Measurements from ENCODE around the gene ARHGEF7. TPM values are rescaled to one million over a fixed set of nuclear protein-coding genes. Genes with fewer than 3 reads are reported as not detected.

Gene ARHGEF7
- total and polyA plus RNA-seq, 2 experiments from 2014 or later = 23.6 to 58.9 TPM

DNA sequence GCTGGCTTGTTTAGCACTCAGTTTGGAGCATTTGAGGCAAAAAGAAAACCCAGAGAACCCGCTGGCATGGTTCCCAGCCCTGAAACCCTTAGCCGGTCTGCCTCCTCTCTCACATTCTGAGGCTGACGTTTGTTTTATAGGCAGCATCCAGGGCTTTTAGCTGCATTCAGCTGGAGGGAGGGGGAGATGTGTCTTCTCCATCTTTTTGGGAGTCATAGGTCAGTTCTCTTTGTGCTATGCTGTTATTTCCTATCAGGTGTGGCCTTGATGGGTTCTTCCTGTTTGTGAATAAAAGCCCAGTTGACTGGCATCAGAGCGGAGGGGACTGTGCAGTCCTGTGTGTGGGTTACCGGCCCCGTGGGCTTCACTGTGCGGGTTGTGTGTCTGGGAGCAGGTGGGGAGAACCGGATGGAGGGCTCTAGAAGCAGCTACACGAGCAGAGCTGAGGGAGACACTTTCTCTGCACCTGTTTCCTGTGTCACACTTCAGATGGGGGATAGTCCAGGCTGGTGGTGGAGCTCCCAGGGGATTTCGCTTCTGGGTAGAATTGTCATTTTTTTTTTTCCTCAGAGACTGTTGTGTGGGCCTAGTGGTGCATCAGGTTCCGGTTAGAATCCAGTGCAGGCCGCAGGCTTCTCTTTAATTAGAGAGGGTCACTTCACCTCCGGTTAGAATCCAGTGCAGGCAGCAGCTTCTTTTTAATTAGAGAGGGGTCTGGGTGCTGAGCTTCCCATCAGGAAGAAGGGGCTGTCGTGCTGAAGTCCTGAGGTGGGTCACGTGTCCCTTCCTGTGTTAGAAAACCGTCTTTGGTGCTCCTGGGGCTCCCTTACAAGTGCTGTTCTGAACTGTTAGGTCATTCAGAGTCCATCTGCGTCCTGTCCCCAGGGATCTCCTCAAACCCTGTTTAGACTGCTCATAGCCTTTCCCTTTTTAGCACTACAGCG, 69.6 kb downstream of the ARHGEF7 start:
- H3F3A ChIP-seq (replicated peaks; ENCODE audit: low read depth) = no peaks in the 10 kb centered on the region
- H4K20me1 ChIP-seq (replicated peaks; ENCODE audit: insufficient read depth) = peaks cover 68% of the 10 kb centered on the region
- Mint-ChIP-seq H3K4me1 (peaks cover 51% of the 10 kb centered on the region), H3K4me3 (no peak overlapping the region), H3K27me3 (ENCODE audit: insufficient read depth, low read depth, poor library complexity) (peaks cover 12% of the 10 kb centered on the region), H3K27ac (no peak overlapping the region), H3K9me3 (peaks cover 5% of the 10 kb centered on the region; the same call in 1 of the 3 replicates), H3K36me3 (ENCODE audit: low read depth) (peaks cover 17% of the 10 kb centered on the region)
- H3K27ac ChIP-seq (ENCODE audit: low read depth) = no peak overlapping the region
- H3K4me3 ChIP-seq = no peak overlapping the region
- no peak for ATAC-seq
- no peak overlapping the region for H3K4me2 ChIP-seq
- no peaks in the 10 kb centered on the region for H3K27me3 ChIP-seq (ENCODE audit: insufficient read depth)
- H3K79me2 ChIP-seq (replicated peaks; ENCODE audit: insufficient read depth) = peaks cover 100% of the 10 kb centered on the region
- peaks cover 18% of the 10 kb centered on the region for H3K4me1 ChIP-seq (ENCODE audit: insufficient read depth)
- H3K36me3 ChIP-seq (ENCODE audit: insufficient read depth) = no peaks in the 10 kb centered on the region
- H3K9me2 ChIP-seq (ENCODE audit: insufficient read depth) = 0 out of 2 replicates have a peak, but pooled peaks cover 8% of the 10 kb centered on the region
- H2AFZ ChIP-seq = no peak overlapping the region
- no peak for DNase-seq (ENCODE audit: low spot score)
- no peak for TF ChIP-seq EZH2 (IDR thresholded peaks at IDR 0.05; ENCODE audit: low read depth, unreplicated experiment)

DNA sequence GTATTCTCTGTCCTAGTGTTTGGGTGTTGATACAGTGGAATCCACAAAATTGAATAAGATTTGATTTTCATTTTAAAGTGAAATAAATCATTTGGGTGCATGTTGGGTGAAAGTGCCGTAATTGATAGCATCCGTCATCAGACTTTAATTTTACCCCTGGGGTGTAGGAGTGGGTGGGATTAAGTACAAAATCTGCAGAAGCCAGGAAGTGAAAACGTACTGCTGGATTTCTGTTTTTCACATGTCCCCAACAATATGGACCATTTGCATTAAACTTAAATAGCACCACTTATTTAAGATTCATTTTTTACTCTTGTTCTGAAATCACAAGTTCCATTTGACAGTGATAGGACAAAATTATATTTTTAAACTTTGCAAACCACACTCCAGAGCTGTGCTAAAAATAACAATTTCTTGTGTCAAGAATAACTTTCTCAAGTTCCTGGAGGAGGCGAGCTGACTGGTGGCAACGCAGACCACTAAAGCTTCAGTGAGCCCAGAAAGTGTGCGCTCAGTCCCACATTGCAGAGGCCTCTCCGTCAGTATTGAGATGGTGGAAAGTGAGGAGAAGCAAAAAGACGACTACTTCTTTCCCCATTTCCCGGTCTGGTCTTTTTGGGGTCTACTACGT, 71.3 kb downstream of the ARHGEF7 start:
- peaks cover 57% of the 10 kb centered on the region for H4K20me1 ChIP-seq (replicated peaks; ENCODE audit: insufficient read depth)
- no peak overlapping the region for H3K4me2 ChIP-seq
- no peak overlapping the region for H3K27ac Mint-ChIP-seq
- H2AFZ ChIP-seq = no peak overlapping the region
- peaks cover 20% of the 10 kb centered on the region for H3K36me3 Mint-ChIP-seq (ENCODE audit: low read depth)
- H3K27ac ChIP-seq (ENCODE audit: low read depth) = peak overlapping the region; percentile 9; the same call in 1 of the 2 replicates
- peaks cover 100% of the 10 kb centered on the region for H3K79me2 ChIP-seq (replicated peaks; ENCODE audit: insufficient read depth)
- 0 out of 2 replicates have a peak, but pooled peaks cover 5% of the 10 kb centered on the region for H3K9me2 ChIP-seq (ENCODE audit: insufficient read depth)
- no peaks in the 10 kb centered on the region for H3K36me3 ChIP-seq (ENCODE audit: insufficient read depth)
- H3K4me1 Mint-ChIP-seq = peaks cover 60% of the 10 kb centered on the region
- ATAC-seq = no peak
- peaks cover 12% of the 10 kb centered on the region for H3K27me3 Mint-ChIP-seq (ENCODE audit: insufficient read depth, low read depth, poor library complexity)
- no peak overlapping the region for H3K4me3 ChIP-seq
- no peaks in the 10 kb centered on the region for H3F3A ChIP-seq (replicated peaks; ENCODE audit: low read depth)
- peaks cover 13% of the 10 kb centered on the region for H3K4me1 ChIP-seq (ENCODE audit: insufficient read depth)
- DNase-seq (ENCODE audit: low spot score) = no peak
- no peak overlapping the region for H3K4me3 Mint-ChIP-seq
- peaks cover 5% of the 10 kb centered on the region; the same call in 1 of the 3 replicates for H3K9me3 Mint-ChIP-seq
- H3K27me3 ChIP-seq (ENCODE audit: insufficient read depth) = no peaks in the 10 kb centered on the region
- TF ChIP-seq STAT1 (IDR thresholded peaks at IDR 0.05; ENCODE audit: unreplicated experiment) (no peak), EZH2phosphoT487 (IDR thresholded peaks at IDR 0.05; ENCODE audit: unreplicated experiment) (no peak), CREB1 (CRISPR knock-in tag; IDR thresholded peaks at IDR 0.05; ENCODE audit: low read depth) (no peak), ZNF331 (CRISPR knock-in tag; IDR thresholded peaks at IDR 0.05; ENCODE audit: low read depth) (no peak)
- TF ChIP-seq, protein P1, sequence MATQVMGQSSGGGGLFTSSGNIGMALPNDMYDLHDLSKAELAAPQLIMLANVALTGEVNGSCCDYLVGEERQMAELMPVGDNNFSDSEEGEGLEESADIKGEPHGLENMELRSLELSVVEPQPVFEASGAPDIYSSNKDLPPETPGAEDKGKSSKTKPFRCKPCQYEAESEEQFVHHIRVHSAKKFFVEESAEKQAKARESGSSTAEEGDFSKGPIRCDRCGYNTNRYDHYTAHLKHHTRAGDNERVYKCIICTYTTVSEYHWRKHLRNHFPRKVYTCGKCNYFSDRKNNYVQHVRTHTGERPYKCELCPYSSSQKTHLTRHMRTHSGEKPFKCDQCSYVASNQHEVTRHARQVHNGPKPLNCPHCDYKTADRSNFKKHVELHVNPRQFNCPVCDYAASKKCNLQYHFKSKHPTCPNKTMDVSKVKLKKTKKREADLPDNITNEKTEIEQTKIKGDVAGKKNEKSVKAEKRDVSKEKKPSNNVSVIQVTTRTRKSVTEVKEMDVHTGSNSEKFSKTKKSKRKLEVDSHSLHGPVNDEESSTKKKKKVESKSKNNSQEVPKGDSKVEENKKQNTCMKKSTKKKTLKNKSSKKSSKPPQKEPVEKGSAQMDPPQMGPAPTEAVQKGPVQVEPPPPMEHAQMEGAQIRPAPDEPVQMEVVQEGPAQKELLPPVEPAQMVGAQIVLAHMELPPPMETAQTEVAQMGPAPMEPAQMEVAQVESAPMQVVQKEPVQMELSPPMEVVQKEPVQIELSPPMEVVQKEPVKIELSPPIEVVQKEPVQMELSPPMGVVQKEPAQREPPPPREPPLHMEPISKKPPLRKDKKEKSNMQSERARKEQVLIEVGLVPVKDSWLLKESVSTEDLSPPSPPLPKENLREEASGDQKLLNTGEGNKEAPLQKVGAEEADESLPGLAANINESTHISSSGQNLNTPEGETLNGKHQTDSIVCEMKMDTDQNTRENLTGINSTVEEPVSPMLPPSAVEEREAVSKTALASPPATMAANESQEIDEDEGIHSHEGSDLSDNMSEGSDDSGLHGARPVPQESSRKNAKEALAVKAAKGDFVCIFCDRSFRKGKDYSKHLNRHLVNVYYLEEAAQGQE (IDR thresholded peaks at IDR 0.05; ENCODE audit: unreplicated experiment) = no peak
- TF ChIP-seq, protein P2, sequence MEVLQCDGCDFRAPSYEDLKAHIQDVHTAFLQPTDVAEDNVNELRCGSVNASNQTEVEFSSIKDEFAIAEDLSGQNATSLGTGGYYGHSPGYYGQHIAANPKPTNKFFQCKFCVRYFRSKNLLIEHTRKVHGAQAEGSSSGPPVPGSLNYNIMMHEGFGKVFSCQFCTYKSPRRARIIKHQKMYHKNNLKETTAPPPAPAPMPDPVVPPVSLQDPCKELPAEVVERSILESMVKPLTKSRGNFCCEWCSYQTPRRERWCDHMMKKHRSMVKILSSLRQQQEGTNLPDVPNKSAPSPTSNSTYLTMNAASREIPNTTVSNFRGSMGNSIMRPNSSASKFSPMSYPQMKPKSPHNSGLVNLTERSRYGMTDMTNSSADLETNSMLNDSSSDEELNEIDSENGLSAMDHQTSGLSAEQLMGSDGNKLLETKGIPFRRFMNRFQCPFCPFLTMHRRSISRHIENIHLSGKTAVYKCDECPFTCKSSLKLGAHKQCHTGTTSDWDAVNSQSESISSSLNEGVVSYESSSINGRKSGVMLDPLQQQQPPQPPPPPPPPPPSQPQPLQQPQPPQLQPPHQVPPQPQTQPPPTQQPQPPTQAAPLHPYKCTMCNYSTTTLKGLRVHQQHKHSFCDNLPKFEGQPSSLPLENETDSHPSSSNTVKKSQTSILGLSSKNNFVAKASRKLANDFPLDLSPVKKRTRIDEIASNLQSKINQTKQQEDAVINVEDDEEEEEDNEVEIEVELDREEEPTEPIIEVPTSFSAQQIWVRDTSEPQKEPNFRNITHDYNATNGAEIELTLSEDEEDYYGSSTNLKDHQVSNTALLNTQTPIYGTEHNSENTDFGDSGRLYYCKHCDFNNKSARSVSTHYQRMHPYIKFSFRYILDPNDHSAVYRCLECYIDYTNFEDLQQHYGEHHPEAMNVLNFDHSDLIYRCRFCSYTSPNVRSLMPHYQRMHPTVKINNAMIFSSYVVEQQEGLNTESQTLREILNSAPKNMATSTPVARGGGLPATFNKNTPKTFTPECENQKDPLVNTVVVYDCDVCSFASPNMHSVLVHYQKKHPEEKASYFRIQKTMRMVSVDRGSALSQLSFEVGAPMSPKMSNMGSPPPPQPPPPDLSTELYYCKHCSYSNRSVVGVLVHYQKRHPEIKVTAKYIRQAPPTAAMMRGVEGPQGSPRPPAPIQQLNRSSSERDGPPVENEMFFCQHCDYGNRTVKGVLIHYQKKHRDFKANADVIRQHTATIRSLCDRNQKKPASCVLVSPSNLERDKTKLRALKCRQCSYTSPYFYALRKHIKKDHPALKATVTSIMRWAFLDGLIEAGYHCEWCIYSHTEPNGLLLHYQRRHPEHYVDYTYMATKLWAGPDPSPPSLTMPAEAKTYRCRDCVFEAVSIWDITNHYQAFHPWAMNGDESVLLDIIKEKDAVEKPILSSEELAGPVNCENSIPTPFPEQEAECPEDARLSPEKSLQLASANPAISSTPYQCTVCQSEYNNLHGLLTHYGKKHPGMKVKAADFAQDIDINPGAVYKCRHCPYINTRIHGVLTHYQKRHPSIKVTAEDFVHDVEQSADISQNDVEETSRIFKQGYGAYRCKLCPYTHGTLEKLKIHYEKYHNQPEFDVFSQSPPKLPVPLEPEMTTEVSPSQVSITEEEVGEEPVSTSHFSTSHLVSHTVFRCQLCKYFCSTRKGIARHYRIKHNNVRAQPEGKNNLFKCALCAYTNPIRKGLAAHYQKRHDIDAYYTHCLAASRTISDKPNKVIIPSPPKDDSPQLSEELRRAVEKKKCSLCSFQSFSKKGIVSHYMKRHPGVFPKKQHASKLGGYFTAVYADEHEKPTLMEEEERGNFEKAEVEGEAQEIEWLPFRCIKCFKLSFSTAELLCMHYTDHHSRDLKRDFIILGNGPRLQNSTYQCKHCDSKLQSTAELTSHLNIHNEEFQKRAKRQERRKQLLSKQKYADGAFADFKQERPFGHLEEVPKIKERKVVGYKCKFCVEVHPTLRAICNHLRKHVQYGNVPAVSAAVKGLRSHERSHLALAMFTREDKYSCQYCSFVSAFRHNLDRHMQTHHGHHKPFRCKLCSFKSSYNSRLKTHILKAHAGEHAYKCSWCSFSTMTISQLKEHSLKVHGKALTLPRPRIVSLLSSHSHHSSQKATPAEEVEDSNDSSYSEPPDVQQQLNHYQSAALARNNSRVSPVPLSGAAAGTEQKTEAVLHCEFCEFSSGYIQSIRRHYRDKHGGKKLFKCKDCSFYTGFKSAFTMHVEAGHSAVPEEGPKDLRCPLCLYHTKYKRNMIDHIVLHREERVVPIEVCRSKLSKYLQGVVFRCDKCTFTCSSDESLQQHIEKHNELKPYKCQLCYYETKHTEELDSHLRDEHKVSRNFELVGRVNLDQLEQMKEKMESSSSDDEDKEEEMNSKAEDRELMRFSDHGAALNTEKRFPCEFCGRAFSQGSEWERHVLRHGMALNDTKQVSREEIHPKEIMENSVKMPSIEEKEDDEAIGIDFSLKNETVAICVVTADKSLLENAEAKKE (CRISPR knock-in tag; IDR thresholded peaks at IDR 0.05) = no peak
- TF ChIP-seq, protein P3, sequence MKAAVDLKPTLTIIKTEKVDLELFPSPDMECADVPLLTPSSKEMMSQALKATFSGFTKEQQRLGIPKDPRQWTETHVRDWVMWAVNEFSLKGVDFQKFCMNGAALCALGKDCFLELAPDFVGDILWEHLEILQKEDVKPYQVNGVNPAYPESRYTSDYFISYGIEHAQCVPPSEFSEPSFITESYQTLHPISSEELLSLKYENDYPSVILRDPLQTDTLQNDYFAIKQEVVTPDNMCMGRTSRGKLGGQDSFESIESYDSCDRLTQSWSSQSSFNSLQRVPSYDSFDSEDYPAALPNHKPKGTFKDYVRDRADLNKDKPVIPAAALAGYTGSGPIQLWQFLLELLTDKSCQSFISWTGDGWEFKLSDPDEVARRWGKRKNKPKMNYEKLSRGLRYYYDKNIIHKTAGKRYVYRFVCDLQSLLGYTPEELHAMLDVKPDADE (IDR thresholded peaks at IDR 0.05) = no peak

All from GM23338 (cell line).